NCI-H748 (cell line): ENCODE measurements around the gene ADAM30.

ENCODE experiments used
- DNase-seq: peaks from one replicate; lab custom pipeline; 2025; ENCODE audit not compliant: unreplicated experiment; lab: John Stamatoyannopoulos, UW

ADAM30 gene

DNA sequence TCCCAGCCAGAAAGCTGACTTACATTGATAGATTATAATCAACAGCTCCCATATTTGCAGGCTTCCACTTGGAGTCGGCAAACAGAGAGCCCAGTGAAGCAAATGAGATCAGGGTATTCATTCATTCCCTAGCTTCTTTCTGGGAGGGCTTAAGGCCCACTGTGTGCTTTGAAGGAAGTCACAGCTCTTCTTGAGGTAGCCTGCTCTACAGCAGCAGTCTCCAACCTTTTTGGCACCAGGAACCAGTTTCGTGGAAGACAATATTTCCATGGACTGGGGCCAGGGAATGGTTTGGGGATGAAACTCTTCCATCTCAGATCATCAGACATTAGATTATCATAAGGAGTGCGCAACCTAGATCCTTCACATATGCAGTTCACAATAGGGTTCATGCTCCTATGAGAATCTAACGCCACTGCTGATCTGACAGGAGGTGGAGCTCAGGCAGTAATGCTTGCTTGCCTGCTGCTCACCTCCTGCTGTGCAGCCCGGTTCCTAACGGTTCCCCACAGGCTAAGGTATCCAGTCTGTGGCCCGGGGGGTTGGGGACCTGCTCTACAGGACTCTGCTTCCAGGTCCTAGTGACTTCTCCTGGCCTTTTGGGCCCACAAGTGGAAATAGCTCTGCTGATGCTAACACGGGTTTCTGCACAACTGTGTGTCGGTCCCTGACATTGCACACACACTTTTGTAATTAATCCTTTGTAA lies 13.7 kb upstream of the ADAM30 start:
- no peak for DNase-seq

DNA sequence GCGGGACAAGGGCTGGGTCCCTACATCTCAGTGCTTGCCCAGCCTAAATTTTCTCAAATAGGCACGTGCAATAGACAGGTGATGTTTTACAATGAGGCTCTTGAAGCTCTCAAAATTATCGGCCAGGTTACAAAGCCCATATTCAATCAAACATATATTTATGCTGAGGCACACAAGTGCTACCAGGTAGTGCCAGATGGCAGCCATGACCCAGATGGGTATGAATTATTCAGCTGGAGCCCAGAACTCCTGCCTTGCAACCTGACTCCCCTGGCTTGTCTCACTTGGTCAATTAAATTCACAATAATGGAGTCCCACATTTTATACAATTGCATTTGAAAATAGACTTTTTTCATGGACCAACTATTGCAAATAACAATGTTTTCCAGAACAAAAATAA lies 12.3 kb upstream of the ADAM30 start:
- peak; percentile 32 for DNase-seq

DNA sequence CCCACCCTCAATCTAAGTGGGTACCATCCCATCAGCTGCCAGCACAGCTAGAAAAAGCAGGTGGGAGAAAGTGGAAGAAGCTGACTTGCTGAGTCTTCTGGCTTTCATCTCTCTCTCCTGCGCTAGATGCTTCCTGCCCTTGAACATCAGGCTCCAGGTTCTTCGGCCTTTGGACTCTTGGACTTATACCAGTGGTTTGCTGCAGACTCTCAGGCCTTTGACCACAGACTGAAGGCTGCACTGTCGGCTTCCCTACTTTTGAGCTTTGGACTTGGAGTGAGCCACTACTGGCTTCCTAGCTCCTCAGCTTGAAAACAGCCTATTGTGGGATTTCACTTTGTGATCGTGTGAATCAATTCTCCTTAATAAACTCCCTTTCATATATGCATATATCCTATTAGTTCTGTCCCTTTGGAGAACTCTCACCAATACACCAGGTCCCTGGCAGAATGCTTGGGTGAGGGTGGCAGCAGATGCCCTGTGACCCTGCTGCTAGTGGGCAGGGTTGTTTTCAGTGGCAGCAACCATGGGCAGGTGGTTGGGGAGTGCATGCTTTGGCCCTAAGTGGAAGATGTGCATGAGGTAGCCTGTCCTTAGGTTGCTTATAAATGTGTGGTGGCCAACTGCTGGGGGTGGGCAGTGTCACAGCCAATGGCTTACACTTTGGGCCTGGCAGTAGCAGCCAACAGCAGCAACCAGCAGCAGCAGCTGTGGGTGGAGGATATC lies 10.8 kb upstream of the ADAM30 start:
- DNase-seq: no peak

DNA sequence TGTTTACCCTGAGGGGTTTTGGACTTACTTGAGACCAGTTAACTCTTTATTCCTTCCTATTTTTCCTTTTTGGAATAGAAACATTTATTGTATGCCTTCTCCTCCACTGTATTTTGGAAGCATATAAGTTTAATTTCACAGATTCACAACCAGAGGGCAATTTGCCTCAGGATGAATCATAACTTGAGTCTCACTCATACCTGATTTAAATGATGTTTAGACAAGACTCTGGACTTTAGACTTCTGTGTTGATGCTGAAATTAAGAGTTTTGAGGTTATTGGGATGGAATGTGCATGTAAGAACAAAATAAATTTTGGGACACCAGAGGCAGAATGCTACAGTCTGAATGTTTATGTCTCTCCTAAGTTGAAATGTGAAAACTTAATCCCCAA lies 7.1 kb upstream of the ADAM30 start:
- no peak for DNase-seq

DNA sequence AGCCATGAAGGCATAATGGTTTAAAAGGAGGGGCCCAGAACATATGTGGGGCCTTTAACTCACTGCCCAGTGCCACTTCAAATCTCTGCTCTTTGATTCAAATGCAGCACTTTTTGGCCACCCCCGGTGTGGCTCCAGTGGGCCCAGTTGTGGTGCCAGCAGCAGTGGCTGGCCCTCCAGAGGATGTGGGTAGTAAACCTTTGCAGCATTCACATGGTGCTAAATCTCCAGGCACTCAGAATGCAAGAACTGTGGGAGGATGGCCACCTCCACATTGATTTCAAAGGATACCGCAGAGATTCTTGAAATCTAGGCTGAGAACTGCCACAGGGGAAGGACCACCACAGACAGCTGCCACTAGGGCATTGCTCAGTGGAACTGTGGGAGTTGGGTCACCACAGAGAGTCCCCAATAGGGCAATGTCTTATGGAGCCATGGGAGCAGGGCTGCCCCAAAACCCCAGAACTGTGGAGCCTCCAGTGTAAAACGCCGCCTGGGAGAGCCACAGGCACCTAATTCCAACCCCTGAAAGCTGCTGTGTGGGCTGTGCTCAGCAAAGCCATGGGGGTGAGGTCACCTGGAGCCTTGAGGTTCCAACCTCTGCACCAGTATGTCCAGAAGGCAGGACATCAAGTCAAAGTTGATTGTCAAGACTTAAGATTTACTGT lies 6.6 kb upstream of the ADAM30 start:
- no peak for DNase-seq

DNA sequence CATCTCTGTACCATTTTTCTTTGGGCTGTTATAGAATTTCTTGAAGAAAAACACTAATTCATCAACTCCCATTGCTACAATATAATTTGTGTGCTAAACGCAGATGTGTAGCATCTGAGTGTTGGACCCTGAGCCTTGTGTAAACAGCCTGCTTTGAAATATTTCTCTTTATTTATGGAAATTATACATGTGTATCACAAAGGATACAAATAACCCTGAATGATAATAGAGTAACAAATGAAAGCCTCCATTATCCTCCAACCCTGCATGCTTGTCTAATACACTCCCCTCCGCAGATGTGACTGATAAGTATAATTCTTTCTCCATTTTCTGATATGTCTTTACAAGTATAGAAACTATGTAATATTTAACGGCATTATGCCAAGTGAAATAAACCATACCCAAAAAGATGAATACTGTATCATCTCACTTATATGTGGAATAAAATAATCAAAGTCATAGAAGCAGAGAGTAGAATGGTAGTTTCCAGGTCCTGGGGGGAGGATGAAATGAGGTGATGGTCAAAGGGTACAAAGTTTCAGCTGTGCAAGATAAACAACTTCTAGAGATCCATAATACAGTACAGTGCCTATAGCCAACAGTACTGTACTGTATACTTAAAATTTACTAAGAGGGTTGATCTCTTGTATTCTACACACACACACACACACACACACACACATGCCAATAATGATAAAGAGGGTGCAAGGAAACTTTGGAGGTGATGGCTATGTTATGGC lies 2.8 kb upstream of the ADAM30 start:
- DNase-seq: peak; percentile 58

DNA sequence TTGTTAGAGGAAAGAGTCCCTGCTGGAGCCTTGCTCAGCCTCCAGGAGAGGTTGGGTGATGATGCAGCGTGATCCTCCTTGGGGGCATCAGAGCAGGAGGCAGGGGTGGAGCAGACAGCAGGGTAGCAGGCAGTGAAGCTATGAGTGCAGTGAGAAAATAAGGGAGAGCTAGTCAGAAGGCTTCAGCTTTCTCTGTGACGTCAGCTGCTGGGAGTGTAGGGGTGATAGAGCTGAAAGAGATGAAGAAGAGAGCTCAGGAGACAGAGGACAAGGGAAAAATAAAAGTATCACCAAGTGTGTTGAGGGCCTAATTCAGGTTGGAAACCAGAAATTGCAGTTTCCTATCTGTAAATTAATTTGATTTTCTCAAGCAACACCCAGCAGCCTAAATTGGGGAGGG lies 2.2 kb upstream of the ADAM30 start:
- peak; percentile 17 for DNase-seq

DNA sequence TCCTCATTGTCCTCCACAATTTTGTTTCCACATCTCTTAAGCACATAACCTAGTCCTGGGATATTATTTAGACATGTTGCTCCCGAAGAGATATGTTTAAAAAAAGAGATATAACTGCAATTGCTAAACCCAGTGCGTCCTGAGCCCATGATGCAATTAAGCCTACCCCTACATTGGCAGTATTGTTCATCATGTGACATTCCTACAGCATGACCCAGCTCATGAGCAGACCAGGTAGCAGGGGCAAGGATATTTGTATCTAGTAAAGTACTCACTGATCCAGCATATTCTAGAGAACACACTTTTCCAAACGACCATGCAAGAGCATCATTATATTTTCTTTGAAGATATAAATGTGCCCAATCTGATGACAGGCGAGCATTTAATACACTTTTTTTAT lies 1.2 kb downstream of the ADAM30 start:
- no peak for DNase-seq

DNA sequence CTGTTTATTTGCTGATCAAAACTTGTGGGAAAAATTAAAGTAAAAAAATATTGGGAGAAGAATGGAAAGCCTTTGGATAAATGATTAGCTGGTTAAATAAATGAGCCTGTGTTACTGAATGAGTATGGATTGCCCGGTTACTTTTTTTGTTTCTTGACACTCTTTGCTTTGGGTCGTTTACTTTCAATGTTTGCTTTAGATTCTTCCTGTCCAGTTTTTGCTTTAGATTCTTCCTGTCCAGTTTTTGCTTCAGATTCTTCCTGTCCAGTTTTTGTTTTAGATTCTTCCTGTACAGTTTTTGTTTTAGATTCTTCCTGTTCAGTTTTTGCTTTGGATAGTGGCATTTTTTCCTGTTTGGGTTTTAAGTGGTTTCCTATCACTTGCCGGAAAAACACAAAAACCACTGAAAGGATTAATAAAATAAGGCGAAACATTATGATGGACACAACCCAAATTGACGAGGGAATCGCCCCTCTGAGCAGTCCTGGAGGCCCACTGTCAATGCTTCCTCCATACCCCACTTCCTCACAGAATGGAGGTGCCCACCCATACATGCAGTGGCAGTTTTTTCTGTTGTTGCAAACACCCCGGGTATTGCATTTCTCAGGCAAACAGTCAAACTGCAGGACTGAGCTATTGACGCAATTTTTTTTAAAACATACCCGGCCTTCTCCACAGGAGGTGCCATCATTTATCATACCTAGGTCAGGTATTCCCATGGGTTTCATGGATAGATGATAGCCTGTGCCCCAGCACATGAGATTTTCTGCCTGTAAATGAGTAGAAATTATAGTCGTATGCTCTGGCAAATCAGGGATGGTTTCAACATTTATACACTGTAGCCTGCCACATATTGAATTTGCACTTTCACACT lies 2.3 kb downstream of the ADAM30 start:
- no peak for DNase-seq

DNA sequence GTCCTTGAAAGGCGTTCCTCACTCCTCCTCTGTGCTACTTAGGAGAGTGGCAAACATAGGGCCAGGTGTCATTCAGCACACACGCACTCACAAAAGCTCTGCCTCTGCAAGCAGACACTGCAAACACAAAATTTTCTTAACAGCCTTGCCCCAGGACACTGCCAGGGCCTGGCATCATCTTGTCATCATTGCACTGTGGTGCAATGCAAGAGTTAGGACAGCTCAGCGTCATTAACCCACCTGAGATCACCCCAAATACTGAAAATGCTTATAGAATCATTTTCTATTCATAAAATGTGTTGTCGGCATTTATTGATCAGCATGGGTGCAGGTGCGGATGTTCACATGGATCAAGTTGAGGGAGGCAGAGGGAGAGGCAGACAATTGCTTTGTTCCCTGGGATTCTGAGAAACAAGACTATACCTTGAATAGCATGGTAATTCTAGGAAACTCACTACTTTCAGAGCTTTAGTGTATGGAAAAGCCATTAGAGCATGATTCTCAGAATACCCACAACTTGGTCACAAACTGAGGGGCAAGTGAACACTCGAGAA lies 3.0 kb downstream of the ADAM30 start:
- DNase-seq: no peak

DNA sequence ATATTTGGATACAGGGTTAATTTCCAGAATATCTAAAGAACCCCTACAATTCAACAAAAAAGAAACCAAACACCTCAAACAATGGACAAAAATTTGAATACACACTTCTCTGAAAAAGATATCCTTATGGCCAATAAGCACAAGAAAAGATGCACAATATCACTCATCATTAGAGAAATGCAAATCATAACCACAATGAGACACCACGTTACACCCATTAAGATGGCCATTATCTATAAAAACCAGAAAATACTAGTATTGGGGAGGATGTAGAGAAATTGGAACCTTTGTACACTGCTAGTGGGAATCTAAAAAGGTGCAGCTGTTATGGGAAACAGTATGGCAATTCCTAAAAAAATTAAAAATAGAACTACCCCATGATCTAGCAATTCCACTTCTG lies 4.9 kb downstream of the ADAM30 start:
- DNase-seq: no peak

DNA sequence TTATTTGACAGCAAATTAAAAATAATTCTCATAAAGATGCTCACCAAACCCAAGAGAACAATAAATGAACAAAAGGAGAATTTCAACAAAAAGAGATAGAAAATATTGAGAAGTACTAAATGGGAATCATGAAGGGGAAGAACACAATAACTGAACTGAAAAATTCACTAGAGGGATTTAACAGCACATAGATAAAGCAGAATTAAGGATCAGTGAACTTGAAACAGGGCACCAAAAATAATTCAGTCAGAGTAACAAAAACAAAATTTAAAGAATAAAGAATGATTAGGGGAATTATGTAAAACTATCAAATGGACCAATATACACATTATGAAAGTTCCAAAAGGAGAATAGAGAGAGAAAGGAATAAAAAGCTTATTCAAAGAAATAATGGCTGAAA lies 7.8 kb downstream of the ADAM30 start:
- no peak for DNase-seq

DNA sequence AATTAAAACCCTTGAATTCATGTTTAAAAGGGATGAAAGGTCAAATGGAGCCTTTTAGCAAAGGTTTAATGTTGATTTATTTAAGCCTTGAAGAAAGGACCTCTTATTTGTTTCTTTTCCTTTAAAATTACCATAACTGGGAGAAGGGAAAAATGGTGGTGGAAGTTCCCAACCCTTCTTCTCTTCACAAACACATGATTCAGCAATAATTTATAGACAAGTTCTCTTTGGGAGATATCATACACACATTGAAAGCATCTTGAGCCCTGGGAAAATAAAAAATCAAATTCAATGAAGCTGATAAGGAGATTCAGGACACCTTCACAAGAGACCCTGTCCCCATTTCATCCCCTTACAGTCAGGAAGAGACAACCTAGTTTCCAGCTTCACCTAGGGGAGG lies 8.9 kb downstream of the ADAM30 start:
- DNase-seq: no peak

DNA sequence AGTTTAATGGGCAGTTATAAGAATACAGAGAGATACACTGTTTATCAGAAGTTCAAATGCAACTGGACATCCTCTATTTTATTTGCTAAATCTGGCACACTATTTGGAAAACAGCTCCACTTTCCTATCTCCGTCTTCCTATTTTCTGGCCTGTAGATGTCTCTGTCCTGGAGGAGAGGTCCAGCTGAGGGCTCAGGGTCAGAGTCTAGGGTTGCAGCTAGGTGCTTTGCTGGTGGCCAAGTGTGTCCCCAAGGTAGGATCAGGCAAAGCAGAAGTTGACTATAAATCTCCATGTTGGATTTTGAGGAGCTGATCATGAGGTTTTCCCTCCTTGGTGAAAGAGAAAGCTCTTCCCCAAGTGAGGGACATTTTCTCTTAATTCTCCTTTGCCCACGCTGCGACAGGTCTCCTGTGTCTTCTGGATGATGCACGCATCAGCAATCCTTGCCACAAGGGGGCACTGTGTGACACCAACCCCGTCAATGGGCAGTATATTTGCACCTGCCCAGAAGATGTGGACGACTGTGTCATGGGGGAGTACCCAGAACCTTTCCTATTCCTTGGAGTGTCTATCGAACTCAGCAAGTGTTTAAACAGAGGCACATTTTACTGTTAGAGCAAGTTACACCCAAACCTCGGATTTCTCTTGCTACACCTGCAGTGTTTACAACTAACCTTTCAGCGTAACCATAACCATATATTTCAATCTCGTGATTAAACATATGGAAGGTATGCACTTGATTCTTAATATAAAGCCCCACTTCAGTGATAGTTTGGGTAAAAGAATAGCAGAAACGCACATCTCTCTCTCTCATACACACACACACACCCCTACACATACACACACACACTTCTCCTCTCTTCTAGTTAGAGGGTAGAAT lies 10.2 kb downstream of the ADAM30 start:
- DNase-seq: peak; percentile 62

DNA sequence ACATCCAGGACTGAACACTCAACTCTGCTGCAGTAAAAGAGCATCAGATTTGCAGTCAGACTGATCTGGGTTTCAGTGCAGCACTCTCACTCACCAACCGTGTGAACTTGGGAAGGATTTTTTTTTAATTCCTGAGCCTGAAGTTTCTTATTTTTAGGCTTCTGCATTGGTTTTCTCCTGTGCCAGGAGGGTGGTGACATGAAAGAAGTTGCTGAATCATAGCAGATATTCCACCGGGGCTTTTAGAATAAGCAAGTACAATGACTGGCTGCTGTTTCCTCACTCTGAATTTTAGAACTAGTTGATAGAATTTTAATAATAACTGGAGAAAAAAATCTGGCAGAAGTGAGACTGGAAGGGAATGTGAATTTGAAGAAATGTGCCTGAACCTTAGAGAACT lies 11.6 kb downstream of the ADAM30 start:
- DNase-seq: no peak

DNA sequence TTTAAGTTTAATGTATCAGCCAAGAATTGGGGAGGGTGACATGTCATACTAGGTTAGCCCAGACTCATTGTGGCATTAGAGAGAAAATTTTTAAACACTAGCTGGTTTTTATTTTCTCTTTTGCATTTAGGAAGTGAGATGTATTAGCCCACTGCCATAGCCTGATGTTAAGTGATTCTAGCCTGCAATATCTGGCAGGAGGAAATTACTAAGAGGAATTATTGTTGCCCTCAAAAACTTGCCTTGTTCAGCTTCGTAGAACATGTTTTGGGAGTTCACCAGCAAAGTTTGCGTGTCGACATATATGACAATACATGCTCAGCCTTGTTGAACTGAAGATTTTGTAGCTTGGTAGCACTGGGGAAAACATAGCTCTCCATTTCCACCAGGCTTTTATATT lies 12.5 kb downstream of the ADAM30 start:
- DNase-seq: no peak

DNA sequence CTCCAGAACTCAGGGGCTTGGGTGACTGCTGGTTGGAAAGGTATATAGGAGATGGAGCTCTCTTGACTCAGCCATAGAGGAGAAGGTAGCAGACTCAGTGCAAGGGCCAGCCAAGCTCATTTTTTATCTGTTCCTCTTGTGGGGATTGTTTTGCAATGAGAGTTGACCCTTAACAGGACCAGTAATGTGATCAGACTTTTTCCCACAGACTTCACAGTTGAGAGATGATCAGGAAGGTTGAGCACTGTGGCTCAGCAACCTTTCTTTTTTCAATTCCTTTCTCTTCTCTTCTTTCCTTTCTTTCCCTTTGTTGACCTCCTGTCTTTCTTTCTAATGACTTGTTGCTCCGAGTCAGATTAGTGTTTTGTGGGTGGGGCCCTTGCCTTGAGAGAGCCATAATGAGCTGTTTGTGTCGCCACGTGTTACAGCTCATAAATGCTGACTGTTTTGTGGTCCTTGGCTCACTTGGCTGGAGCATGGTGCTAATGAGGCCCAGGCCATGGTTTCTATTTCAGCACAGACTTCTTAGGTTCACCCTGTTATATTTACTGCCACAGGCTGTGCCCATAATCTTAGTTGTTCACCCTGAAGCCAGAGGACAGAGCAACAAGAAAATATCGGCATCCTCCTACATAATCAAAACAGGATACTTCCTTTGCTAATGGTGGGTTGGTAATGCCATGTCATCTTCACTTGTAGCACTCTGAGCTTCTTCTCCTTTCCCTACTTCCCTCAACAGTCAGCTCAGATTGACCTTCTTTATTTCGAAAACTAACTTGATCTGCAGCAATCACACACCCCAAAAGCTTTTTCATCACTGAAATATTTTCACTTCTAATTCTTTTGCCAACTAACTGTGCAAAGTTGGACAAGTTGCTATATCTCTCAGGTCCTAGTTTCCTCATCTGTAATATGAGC lies 13.9 kb downstream of the ADAM30 start:
- peak; percentile 27 for DNase-seq
